Measurements from ENCODE around the gene CDKAL1. TPM values are rescaled to one million over a fixed set of nuclear protein-coding genes. Genes with fewer than 3 reads are reported as not detected.

The CDKAL1 gene
- total and polyA plus RNA-seq, 2 of the 13 experiments (the other 11 are each of a cell fraction or from before 2014, with no cell fraction given) = 9.5 to 27.7 TPM

DNA sequence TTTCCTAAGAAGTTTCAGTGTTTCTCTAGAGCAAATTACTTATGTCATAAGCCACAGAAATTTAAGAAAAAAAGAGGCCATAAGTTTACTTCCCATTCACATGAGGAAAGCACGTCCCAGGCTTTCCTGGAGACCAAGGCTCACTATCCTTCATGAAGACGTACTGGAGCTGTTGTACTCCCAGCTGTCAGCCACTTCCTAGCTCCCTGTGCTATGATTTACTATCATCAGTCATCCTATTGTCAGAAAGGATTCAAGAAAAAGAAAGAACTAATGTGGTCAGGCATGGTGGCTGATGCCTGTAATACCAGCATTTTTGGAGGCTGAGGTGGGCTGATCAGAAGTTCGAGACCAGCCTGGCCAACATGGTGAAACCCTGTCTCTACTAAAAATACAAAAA lies 721.9 kb downstream of the CDKAL1 start:
- Histone ChIP-seq H3K4me2 (ENCODE audit: low read depth, low read length) (no peak overlapping the region), H3K36me3 (replicated peaks in 1 of 2; ENCODE audit: control insufficient read depth in 1 of 2, insufficient read depth in 2 of 2, low read length in 2 of 2) (no peaks in the 10 kb centered on the region), H3K4me1 (ENCODE audit: insufficient read depth, low read length) (no peaks in the 10 kb centered on the region), H4K20me1 (ENCODE audit: insufficient read depth, low read length) (no peaks in the 10 kb centered on the region), H3K4me3 (replicated peaks in 1 of 3; ENCODE audit: insufficient read depth in 1 of 3, low read depth in 2 of 3, low read length in 3 of 3) (no peak overlapping the region), H3K79me2 (ENCODE audit: insufficient read depth, low read length) (no peaks in the 10 kb centered on the region), H3K9me3 (ENCODE audit: low read length) (no peaks in the 10 kb centered on the region), H3K27me3 (ENCODE audit: control insufficient read depth in 1 of 2, insufficient read depth in 2 of 2, low read length in 2 of 2) (no peaks in the 10 kb centered on the region), H3K27ac (ENCODE audit: extremely low read length, insufficient read depth, low read length) (no peak overlapping the region), H2AFZ (ENCODE audit: low read length) (no peak overlapping the region), H3K9ac (ENCODE audit: insufficient read depth, low read depth, low read length) (no peak overlapping the region)
- BruUV-seq (replicated peaks) = no TSS peak
- ATAC-seq (no peak), FAIRE-seq (no peak), DNase-seq (ENCODE audit: low spot score) (no peak)
- 7% methylated on average over 3 of the region's 3 CpGs for WGBS (ENCODE audit: low lambda C conversion rate)
- intact Hi-C loops (cut with micrococcal nuclease; ENCODE audit: unreplicated experiment) = no loop called here
- ChIA-PET POLR2A (no interaction called here), CTCF (ENCODE audit: low intra/inter-chr PET ratio, low total read pairs) (no interaction called here)
- in situ Hi-C loops (cut with HindIII; ENCODE audit: extremely low pct_ligation_motif_present, low pct_unique_long_range_greater_than_20kb) = no loop called here
- TF ChIP-seq HDAC2 (CRISPR knock-in tag; IDR thresholded peaks at IDR 0.05) = no peak
- TF ChIP-seq KAT8 (CRISPR knock-in tag; IDR thresholded peaks at IDR 0.05) = no peak
- TF ChIP-seq EEA1 (CRISPR knock-in tag; IDR thresholded peaks at IDR 0.05; ENCODE audit: borderline replicate concordance) = no peak
- TF ChIP-seq PHF21A (CRISPR knock-in tag; IDR thresholded peaks at IDR 0.05) = no peak
- TF ChIP-seq ZNF572 (CRISPR knock-in tag; IDR thresholded peaks at IDR 0.05) = no peak
- no peak for TF ChIP-seq CREBL2 (CRISPR knock-in tag; IDR thresholded peaks at IDR 0.05; ENCODE audit: borderline replicate concordance)
- TF ChIP-seq STAG1 (CRISPR knock-in tag; IDR thresholded peaks at IDR 0.05) = no peak
- no peak for TF ChIP-seq MLLT10 (CRISPR knock-in tag; IDR thresholded peaks at IDR 0.05)
- no peak for TF ChIP-seq PRPF4 (IDR thresholded peaks at IDR 0.05; ENCODE audit: low read depth, low read length, poor library complexity, severe bottlenecking)
- TF ChIP-seq HMGA1 (CRISPR knock-in tag; conservative IDR thresholded peaks at IDR 0.05) = no peak
- no peak for TF ChIP-seq ZNF709 (CRISPR knock-in tag; IDR thresholded peaks at IDR 0.05)
- no peak for TF ChIP-seq ZNF318 (CRISPR knock-in tag; IDR thresholded peaks at IDR 0.05)
